Activated naive CD8-positive, alpha-beta T cell treated with anti-CD3 and anti-CD28 coated beads, Interleukin-2, amount 10 ng/mL, durations not matched to agents 7 days and 5 days (primary cell): ENCODE data around the gene DIAPH3. TPM values are rescaled to one million over a fixed set of nuclear protein-coding genes. Genes with fewer than 3 reads are reported as not detected.

Source experiments
- ATAC-seq: fragments of 150-1000 bp; cut with Tn5 transposase; one replicate; pipeline ENCODE4 v1.10.0; 2021; ENCODE audit warnings: low read depth, moderate library complexity
- POLR2A ChIA-PET: fragments of 350-600 bp; sonication (Branson Sonifier 250); formaldehyde crosslinking; loops from one replicate; lab custom pipeline; 2021; ENCODE audit warnings: antibody characterized with exemption; lab: Charles Lee
- DNase-seq: peaks from one replicate; pipeline ENCODE4 v3.0.0; 2021
- H3K27ac Mint-ChIP-seq: one replicate; pipeline ENCODE4 v1.8.0; 2022; ENCODE audit warnings: mild to moderate bottlenecking, mixed read lengths
- H3K27me3 Mint-ChIP-seq: one replicate; pipeline ENCODE4 v1.8.0; 2022; ENCODE audit warnings: mild to moderate bottlenecking, moderate library complexity, mixed read lengths
- H3K36me3 Mint-ChIP-seq: one replicate; pipeline ENCODE4 v1.8.0; 2021; ENCODE audit warnings: mild to moderate bottlenecking, mixed read lengths
- H3K4me1 Mint-ChIP-seq: one replicate; pipeline ENCODE4 v1.8.0; 2021; ENCODE audit warnings: mixed read lengths
- H3K4me3 Mint-ChIP-seq: one replicate; pipeline ENCODE4 v1.8.0; 2022; ENCODE audit warnings: mild to moderate bottlenecking, moderate library complexity, mixed read lengths
- H3K9me3 Mint-ChIP-seq: one replicate; pipeline ENCODE4 v1.8.0; 2021; ENCODE audit warnings: mixed read lengths
- total RNA-seq, 2 experiments: library from RNA; stranded (reverse); gene quantifications; one replicate each; pipeline ENCODE4 v1.2.3, GENCODE V29; 2021

DIAPH3 gene
- total RNA-seq, 2 experiments from 2014 or later: 16.2 to 18.3 TPM

DNA sequence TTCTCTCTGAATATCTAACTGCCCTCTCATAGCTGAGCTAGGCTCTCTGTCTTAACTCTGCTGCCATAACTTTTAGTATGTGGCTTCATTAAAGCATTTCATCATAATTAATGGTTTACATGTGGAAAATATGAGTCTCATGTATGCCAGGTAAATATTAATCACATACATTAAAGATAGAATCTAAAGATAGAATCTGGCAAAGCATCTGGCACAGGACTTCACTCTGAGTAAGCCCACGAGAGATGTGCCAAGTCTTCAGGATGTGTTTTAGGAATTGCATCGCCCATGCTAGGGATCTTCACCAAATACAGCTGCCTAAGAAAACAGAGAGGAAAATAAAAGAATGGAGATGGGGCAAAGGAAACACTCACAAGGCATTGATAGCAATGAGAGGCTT is 285.8 kb downstream of the DIAPH3 start:
- Mint-ChIP-seq H3K4me1 (no peaks in the 10 kb centered on the region), H3K27ac (no peak overlapping the region), H3K4me3 (no peak overlapping the region), H3K36me3 (peaks cover 17% of the 10 kb centered on the region), H3K9me3 (no peaks in the 10 kb centered on the region), H3K27me3 (no peaks in the 10 kb centered on the region)
- DNase-seq (no peak), ATAC-seq (no peak)
- POLR2A ChIA-PET: no interaction called here

DNA sequence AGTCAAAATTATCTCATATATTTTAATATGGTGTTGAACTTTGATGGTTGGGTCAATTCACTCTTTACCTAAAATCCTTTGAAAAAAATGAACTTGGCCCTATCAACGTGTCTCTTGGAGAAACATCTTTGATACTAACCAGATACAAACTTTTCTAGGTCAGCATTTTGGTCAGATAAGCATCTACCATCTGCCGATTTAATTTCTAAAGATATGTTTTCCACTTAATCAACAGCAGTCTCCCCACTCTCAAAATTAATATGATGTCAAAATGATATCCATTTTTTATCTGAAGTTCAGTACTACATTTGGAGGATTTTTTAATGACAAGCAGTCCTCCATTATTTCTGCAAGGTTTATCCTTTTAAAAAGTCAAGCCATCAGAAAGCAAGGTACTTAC is 288.8 kb downstream of the DIAPH3 start:
- H3K9me3 Mint-ChIP-seq: no peaks in the 10 kb centered on the region
- peaks cover 17% of the 10 kb centered on the region for H3K36me3 Mint-ChIP-seq
- H3K27me3 Mint-ChIP-seq: no peaks in the 10 kb centered on the region
- no peak overlapping the region for H3K27ac Mint-ChIP-seq
- H3K4me3 Mint-ChIP-seq: no peak overlapping the region
- POLR2A ChIA-PET: no interaction called here
- DNase-seq (no peak), ATAC-seq (no peak)
- no peaks in the 10 kb centered on the region for H3K4me1 Mint-ChIP-seq

DNA sequence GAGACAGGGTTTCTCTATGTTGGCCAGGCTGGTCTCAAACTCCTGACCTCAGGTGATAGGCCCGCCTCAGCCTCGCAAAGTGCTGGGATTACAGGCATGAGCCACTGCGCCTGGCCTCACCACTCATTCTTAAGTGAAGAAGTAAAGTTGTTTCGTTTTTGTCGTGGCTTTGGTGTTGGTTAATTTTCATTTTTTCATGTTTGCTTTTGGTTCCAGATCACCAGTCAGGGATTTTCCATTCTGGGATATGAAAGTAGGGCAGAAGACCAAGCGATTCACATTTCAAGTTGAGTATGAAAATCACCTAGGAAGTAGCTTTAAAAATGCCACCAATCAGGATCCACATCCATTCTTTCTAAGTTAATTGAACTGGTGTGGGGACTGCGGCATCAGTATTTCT is 289.9 kb downstream of the DIAPH3 start:
- H3K27ac Mint-ChIP-seq: no peak overlapping the region
- H3K36me3 Mint-ChIP-seq: peaks cover 17% of the 10 kb centered on the region
- ATAC-seq (no peak), DNase-seq (no peak)
- no peaks in the 10 kb centered on the region for H3K4me1 Mint-ChIP-seq
- POLR2A ChIA-PET: no interaction called here
- H3K4me3 Mint-ChIP-seq: no peak overlapping the region
- no peaks in the 10 kb centered on the region for H3K27me3 Mint-ChIP-seq
- H3K9me3 Mint-ChIP-seq: no peaks in the 10 kb centered on the region

DNA sequence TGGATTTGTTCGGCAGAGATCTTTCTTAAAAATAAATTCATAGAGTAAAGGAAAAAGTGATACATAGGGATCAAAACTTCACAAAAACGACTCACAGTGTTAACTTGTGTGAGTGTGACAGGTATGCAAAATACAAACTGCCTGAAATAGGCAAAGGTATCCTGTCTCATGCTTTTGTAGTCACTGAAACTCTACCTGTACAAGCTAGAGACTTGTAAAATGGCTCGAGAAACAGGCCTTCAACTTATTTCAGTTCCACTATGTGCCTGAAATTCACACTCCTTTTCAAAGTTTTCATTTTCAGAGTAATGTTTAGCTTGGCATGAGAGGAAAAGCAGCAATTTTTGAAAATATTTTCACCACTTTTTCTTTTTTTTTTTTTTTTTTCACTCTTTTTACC is 290.4 kb downstream of the DIAPH3 start:
- Mint-ChIP-seq H3K27ac (no peak overlapping the region), H3K4me1 (no peaks in the 10 kb centered on the region), H3K27me3 (no peaks in the 10 kb centered on the region), H3K4me3 (no peak overlapping the region), H3K9me3 (no peaks in the 10 kb centered on the region), H3K36me3 (peaks cover 17% of the 10 kb centered on the region)
- DNase-seq (no peak), ATAC-seq (no peak)
- POLR2A ChIA-PET: no interaction called here

DNA sequence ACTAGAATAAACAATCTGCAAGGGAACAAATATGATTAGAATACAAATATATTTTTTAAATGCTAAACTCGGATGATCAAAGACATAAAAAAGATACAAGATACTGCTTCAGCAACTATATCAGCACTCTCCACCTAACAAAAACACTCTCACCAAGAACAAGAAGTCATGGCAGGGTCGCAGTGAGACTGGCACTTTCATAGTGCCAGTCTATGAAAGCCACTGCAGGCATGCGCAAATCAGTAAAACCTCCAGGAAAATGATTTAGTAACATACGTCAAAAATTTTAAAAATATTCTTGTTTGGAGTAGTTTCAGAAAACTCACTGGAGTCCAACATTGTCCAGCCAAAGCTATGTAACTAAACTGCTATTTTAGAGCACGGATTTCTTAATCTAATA is 295.9 kb downstream of the DIAPH3 start:
- no peaks in the 10 kb centered on the region for H3K27me3 Mint-ChIP-seq
- POLR2A ChIA-PET: no interaction called here
- no peak for DNase-seq
- no peaks in the 10 kb centered on the region for H3K4me1 Mint-ChIP-seq
- no peak for ATAC-seq
- no peak overlapping the region for H3K4me3 Mint-ChIP-seq
- peaks cover under 1% of the 10 kb centered on the region for H3K36me3 Mint-ChIP-seq
- no peak overlapping the region for H3K27ac Mint-ChIP-seq
- H3K9me3 Mint-ChIP-seq: no peaks in the 10 kb centered on the region

DNA sequence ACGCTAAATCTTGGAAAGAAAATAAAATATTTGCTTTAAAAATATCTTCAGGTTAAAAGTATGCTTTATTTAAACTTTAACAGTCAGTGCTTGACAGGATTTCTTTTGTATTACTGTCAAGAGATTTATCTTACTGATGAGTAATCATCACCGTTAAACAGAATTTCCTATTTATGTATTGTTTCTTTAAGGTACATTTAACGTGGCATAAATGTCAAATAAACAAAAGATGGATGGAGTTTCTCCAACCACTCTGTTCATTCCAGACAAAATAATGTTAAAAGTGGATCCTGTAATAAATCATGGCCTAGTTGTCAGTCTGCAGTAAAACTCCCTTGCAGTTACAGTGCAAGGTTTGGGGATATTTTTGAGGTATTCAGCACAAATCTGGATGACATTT is 298.3 kb downstream of the DIAPH3 start:
- DNase-seq (no peak), ATAC-seq (no peak)
- Mint-ChIP-seq H3K36me3 (peaks cover 4% of the 10 kb centered on the region), H3K9me3 (no peaks in the 10 kb centered on the region), H3K4me3 (no peak overlapping the region), H3K4me1 (no peaks in the 10 kb centered on the region), H3K27ac (no peak overlapping the region), H3K27me3 (no peaks in the 10 kb centered on the region)
- POLR2A ChIA-PET: no interaction called here

DNA sequence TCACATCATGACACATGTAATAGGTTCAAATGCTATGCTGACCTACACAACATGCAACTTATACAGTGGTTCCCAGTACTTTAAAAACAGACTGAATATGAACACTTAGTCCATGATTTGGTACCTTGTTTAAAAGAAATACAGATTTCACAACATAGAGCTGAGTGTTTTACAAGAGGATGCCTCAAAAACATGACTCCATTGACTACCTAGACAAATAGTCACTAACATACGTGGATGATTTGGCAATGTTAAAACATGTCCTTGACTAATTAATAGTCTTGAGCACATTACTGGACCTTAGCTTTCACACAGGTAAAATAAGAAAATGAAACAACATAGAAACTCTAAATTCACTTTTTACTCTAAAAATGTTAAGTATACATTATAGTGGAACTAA is 300.1 kb downstream of the DIAPH3 start:
- H3K27me3 Mint-ChIP-seq: no peaks in the 10 kb centered on the region
- H3K27ac Mint-ChIP-seq: no peak overlapping the region
- ATAC-seq: no peak
- peaks cover 4% of the 10 kb centered on the region for H3K36me3 Mint-ChIP-seq
- POLR2A ChIA-PET: no interaction called here
- H3K9me3 Mint-ChIP-seq: no peaks in the 10 kb centered on the region
- no peaks in the 10 kb centered on the region for H3K4me1 Mint-ChIP-seq
- no peak overlapping the region for H3K4me3 Mint-ChIP-seq
- no peak for DNase-seq

DNA sequence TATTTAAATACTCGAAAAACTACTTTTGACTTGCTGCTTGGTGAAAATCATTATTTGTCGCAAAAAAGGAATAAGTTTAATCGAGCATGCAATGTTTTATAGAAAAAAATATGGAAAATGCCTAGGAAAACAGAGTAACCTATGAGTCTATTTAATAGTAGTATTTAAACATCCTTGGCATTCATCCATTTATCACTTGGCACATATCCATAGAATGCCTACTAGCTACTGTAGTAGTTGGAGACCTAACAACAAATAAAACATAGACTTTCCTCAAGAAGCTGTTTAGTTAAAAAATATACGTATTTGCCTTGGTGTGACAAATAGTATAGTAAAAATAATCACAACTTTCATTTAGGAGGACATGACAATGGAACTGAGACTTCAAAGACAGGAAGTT is 302.1 kb downstream of the DIAPH3 start:
- Mint-ChIP-seq H3K4me3 (no peak overlapping the region), H3K27me3 (no peaks in the 10 kb centered on the region), H3K4me1 (no peaks in the 10 kb centered on the region), H3K36me3 (peaks cover 10% of the 10 kb centered on the region), H3K27ac (no peak overlapping the region), H3K9me3 (no peaks in the 10 kb centered on the region)
- POLR2A ChIA-PET: no interaction called here
- DNase-seq (no peak), ATAC-seq (no peak)

DNA sequence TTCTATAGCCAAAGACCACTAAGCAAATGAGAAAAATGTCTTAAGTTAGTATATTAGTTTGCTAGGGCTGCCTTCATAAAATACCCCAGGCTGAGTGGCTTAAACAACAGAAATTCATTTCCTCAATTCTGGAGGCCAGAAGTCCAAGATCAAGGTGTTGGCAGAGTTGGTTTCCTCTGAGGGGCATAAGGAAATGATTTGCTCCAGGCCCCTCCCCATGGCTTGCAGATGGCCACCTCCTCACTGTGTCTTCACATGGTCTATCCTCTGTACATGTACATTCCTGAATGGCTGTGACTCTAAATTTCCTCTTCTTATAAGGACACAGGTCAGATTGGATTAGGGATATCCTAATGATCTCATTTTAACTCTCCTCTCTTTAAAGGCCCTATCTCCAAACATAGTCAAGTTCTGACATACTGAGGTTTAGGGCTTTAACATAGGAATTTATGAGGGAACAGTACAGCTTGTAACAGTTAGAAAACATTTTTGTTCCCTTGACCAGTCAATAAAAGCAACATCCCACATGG is 307.4 kb downstream of the DIAPH3 start:
- Mint-ChIP-seq H3K27ac (no peak overlapping the region), H3K27me3 (no peaks in the 10 kb centered on the region), H3K9me3 (no peaks in the 10 kb centered on the region), H3K4me3 (no peak overlapping the region), H3K36me3 (peaks cover 19% of the 10 kb centered on the region), H3K4me1 (peaks cover 2% of the 10 kb centered on the region)
- DNase-seq (no peak), ATAC-seq (no peak)
- POLR2A ChIA-PET: no interaction called here

DNA sequence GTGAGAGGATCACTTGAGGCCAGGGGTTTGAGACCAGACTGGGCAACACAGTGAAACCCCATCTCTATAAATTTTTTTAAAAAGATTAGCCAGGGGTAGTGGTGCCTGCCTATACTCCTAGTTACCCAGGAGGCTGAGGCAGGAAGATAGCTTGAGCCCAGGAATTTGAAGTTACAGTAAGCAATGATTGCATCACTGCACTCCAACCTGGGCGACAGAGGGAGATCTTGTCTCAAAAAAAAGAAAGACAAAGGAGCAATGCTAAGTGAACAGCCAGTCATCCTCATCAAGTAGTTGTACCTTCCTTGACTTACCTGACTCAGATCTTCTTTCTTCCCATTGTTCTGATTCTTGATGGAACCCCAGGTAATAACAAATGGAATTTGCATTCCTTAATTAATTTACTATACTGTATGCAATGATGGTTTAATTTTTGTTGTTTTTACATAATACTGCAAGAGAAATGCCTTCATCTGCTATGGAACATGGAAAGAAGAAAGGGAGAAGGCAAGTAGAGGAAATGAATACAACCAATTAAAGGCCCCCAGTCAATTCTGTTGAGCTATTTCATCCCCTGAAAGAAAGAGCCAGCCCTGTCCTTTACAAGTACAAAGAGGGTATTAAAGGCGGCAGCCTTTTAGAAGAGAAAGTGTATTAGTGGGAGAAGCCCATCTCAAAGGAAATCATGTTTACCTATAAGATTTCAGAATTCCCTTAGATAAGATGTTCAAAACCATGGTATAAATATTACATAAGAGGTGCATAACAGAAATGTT is 316.7 kb downstream of the DIAPH3 start:
- H3K4me1 Mint-ChIP-seq: no peaks in the 10 kb centered on the region
- no peak overlapping the region for H3K27ac Mint-ChIP-seq
- H3K27me3 Mint-ChIP-seq: no peaks in the 10 kb centered on the region
- POLR2A ChIA-PET: no interaction called here
- no peak overlapping the region for H3K4me3 Mint-ChIP-seq
- no peak for ATAC-seq
- peaks cover 3% of the 10 kb centered on the region for H3K36me3 Mint-ChIP-seq
- DNase-seq: no peak
- no peaks in the 10 kb centered on the region for H3K9me3 Mint-ChIP-seq

DNA sequence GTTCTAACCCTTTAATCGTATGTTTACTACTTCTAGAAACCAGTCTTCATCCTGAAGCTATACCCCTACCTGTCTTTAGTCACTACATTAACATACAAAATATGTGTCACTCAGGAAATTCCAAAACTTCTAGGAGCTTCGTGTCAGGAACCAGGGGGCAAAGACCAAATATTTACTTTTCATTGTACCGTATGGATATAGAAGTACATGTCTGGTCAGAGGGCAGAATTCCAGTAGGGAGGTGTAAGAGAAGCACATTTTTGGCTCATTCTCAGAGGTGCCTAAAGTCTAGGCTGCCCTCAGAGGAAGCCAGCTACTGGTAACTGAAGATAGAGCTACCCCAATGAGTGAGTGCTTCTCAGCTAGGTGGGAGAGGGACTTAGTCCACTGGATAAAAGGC is 320.7 kb downstream of the DIAPH3 start:
- DNase-seq: no peak
- POLR2A ChIA-PET: no interaction called here
- Mint-ChIP-seq H3K27ac (no peak overlapping the region), H3K27me3 (no peaks in the 10 kb centered on the region), H3K4me3 (no peak overlapping the region), H3K4me1 (no peaks in the 10 kb centered on the region), H3K9me3 (no peaks in the 10 kb centered on the region), H3K36me3 (peaks cover 1% of the 10 kb centered on the region)
- ATAC-seq: no peak

DNA sequence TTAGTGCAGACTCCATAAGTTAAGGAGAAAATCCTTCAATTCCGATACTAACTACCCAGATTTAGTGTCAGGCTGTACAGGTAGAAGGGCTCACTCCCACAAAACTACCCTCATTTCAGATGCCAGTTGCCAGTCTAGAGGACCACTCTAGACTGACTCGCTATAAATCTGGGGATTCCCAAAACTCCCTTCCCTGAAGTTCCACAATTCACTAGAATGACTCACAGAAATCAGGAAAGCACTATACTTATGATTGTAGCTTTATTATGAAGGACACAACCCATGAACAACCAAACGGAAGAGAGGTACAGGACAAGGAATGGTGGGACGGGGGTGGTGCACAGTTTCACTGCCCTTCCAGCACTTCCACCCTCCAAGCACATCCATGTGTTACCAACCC is 321.2 kb downstream of the DIAPH3 start:
- no peak overlapping the region for H3K4me3 Mint-ChIP-seq
- H3K9me3 Mint-ChIP-seq: no peaks in the 10 kb centered on the region
- H3K27ac Mint-ChIP-seq: no peak overlapping the region
- peaks cover 1% of the 10 kb centered on the region for H3K36me3 Mint-ChIP-seq
- no peak for DNase-seq
- no peaks in the 10 kb centered on the region for H3K4me1 Mint-ChIP-seq
- H3K27me3 Mint-ChIP-seq: no peaks in the 10 kb centered on the region
- no peak for ATAC-seq
- POLR2A ChIA-PET: no interaction called here

DNA sequence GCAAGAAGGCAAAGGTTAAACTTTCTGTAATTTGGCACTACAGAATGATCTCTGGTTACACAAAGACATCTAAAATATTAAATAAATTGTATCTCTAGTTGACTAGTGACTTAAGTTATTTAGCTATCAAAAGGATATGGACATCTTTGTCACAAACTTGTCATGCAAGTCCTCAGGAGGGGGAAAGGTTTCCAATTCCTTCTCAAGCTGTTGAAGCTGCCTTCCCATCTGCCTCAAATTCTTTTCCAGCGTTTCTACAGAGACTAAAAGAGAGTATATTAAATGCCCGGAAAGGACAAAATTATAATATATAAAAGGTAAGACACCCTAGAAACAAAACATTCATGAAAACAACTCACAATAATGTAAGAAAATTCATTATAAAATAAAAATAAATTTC is 324.5 kb downstream of the DIAPH3 start:
- Mint-ChIP-seq H3K4me1 (no peaks in the 10 kb centered on the region), H3K36me3 (peaks cover 1% of the 10 kb centered on the region), H3K27me3 (no peaks in the 10 kb centered on the region), H3K4me3 (no peak overlapping the region), H3K27ac (no peak overlapping the region), H3K9me3 (no peaks in the 10 kb centered on the region)
- POLR2A ChIA-PET: no interaction called here
- ATAC-seq: no peak
- DNase-seq: no peak

DNA sequence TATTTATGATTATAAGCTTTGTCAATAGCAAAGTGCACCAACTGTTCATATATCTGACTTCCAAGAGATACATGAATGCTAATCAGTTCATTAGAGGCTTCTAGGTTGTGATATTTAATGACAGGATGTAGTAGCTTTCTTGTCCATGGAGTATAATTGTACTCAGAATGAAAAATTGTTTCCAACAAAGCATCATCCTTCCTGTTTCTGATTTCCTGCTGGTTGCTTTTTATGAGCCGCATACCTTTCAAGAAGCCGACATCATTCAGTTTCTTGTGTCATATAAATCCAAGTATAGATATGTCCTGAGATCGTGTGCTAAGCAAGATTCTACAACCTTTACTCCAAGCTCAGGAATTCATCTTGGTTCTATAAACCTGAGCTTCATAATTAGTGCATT is 326.6 kb downstream of the DIAPH3 start:
- H3K4me3 Mint-ChIP-seq: no peak overlapping the region
- POLR2A ChIA-PET: no interaction called here
- no peak overlapping the region for H3K27ac Mint-ChIP-seq
- peaks cover 1% of the 10 kb centered on the region for H3K36me3 Mint-ChIP-seq
- H3K9me3 Mint-ChIP-seq: no peaks in the 10 kb centered on the region
- no peaks in the 10 kb centered on the region for H3K27me3 Mint-ChIP-seq
- no peaks in the 10 kb centered on the region for H3K4me1 Mint-ChIP-seq
- DNase-seq (no peak), ATAC-seq (no peak)
